IMR-90 (cell line): ENCODE measurements around the gene DHRS3. TPM values are rescaled to one million over a fixed set of nuclear protein-coding genes. Genes with fewer than 3 reads are reported as not detected.

Experiments
- ATAC-seq: fragments of 200-7000 bp; cut with Tn5 transposase; 2 replicates; pipeline ENCODE4 v1.9.1; 2020; ENCODE audit warnings: low read depth, mild to moderate bottlenecking, moderate library complexity
- BruUV-seq: library from RNA; stranded (reverse); fragments of 400-500 nt; replicated peaks from 2 replicates; lab custom pipeline; 2021; lab: Mats Ljungman, UMichigan
- CTCF ChIA-PET: fragments of 300-600 bp; formaldehyde crosslinking; extraction: SDS; loops from one replicate; lab custom pipeline; 2021; ENCODE audit warnings: antibody characterized with exemption; lab: Yijun Ruan, JAX
- POLR2A ChIA-PET: fragments of 300-600 bp; sonication (Branson Sonifier 250); formaldehyde crosslinking; loops from one replicate; lab custom pipeline; 2022; ENCODE audit warnings: antibody characterized with exemption; ENCODE audit not compliant: unreplicated experiment; lab: Charles Lee
- DNase-seq: peaks from one replicate; pipeline ENCODE4 v3.0.0; 2013
- H2AFZ ChIP-seq: replicated peaks from 2 replicates; pipeline ENCODE3; 2013; ENCODE audit warnings: low read length, mild to moderate bottlenecking; ENCODE audit not compliant: poor library complexity
- H2AK5ac ChIP-seq: 2 replicates; pipeline ENCODE4 v1.6.1; 2013; ENCODE audit warnings: low read depth, low read length, inconsistent platforms
- H2AK9ac ChIP-seq: replicated peaks from 2 replicates; pipeline ENCODE3; 2013; ENCODE audit warnings: mild to moderate bottlenecking, low read depth, low read length, moderate library complexity; ENCODE audit not compliant: poor library complexity
- H2BK120ac ChIP-seq: 2 replicates; pipeline ENCODE4 v1.6.1; 2013; ENCODE audit warnings: low read depth, low read length, inconsistent platforms
- H2BK15ac ChIP-seq: 3 replicates; pipeline ENCODE4 v1.6.1; 2013; ENCODE audit warnings: low read depth, low read length, inconsistent platforms
- H2BK20ac ChIP-seq: 2 replicates; pipeline ENCODE4 v1.6.1; 2013; ENCODE audit warnings: low read depth, mild to moderate bottlenecking, inconsistent platforms, low read length, moderate library complexity
- H2BK5ac ChIP-seq: 2 replicates; pipeline ENCODE4 v1.6.1; 2013; ENCODE audit warnings: mild to moderate bottlenecking, low read depth, low read length, inconsistent platforms; ENCODE audit not compliant: poor library complexity, severe bottlenecking
- H3K14ac ChIP-seq: replicated peaks from 2 replicates; pipeline ENCODE4 v1.6.1; 2013; ENCODE audit warnings: low read depth, low read length, inconsistent platforms
- H3K18ac ChIP-seq: 2 replicates; pipeline ENCODE4 v1.6.1; 2013; ENCODE audit warnings: low read depth, low read length, control low read depth
- H3K23ac ChIP-seq: 2 replicates; pipeline ENCODE4 v1.6.1; 2013; ENCODE audit warnings: low read depth, low read length, inconsistent platforms
- H3K27ac ChIP-seq: 2 replicates; pipeline ENCODE4 v1.5.1; 2013; ENCODE audit warnings: mild to moderate bottlenecking, control low read depth, low read length; ENCODE audit not compliant: insufficient read depth
- H3K27me3 ChIP-seq: 2 replicates; pipeline ENCODE4 v1.6.1; 2013; ENCODE audit warnings: low read length; ENCODE audit not compliant: control insufficient read depth, insufficient read depth
- H3K36me3 ChIP-seq: 2 replicates; pipeline ENCODE4 v1.6.1; 2013; ENCODE audit warnings: low read length, mixed read lengths; ENCODE audit not compliant: control insufficient read depth, insufficient read depth
- H3K4ac ChIP-seq: 2 replicates; pipeline ENCODE4 v1.6.1; 2013; ENCODE audit warnings: low read depth, low read length, inconsistent platforms
- H3K4me1 ChIP-seq: 2 replicates; pipeline ENCODE4 v1.6.1; 2013; ENCODE audit warnings: low read length, mixed read lengths; ENCODE audit not compliant: control insufficient read depth, insufficient read depth
- H3K4me2 ChIP-seq: 2 replicates; pipeline ENCODE4 v1.6.1; 2013; ENCODE audit warnings: low read depth, mild to moderate bottlenecking, control low read depth, low read length, moderate library complexity
- H3K4me3 ChIP-seq: 2 replicates; pipeline ENCODE4 v1.5.1; 2013; ENCODE audit warnings: low read depth, mild to moderate bottlenecking, control low read depth, low read length, moderate library complexity; ENCODE audit not compliant: insufficient read depth
- H3K56ac ChIP-seq: 2 replicates; pipeline ENCODE4 v1.6.1; 2013; ENCODE audit warnings: low read length, inconsistent platforms; ENCODE audit not compliant: insufficient read depth; ENCODE audit errors: extremely low read depth
- H3K79me1 ChIP-seq, 2 experiments: 2 replicates each; pipeline ENCODE4 v1.6.1; 2013; ENCODE audit warnings: low read length in 2 of 2, inconsistent platforms in 1 of 2, low read depth in 1 of 2
- H3K9ac ChIP-seq: 2 replicates; pipeline ENCODE4 v1.6.1; 2013; ENCODE audit warnings: low read depth, low read length, control low read depth
- H3K9me1 ChIP-seq: 2 replicates; pipeline ENCODE4 v1.6.1; 2013; ENCODE audit warnings: low read length, inconsistent platforms; ENCODE audit not compliant: insufficient read depth
- H3K9me3 ChIP-seq: 2 replicates; pipeline ENCODE4 v1.6.1; 2013; ENCODE audit warnings: low read length; ENCODE audit not compliant: control insufficient read depth, insufficient read depth
- H4K20me1 ChIP-seq: 2 replicates; pipeline ENCODE4 v1.6.1; 2013; ENCODE audit warnings: low read length, inconsistent platforms; ENCODE audit not compliant: insufficient read depth
- H4K5ac ChIP-seq: 2 replicates; pipeline ENCODE4 v1.6.1; 2013; ENCODE audit warnings: mild to moderate bottlenecking, low read depth, low read length, control low read depth
- H4K8ac ChIP-seq, 2 experiments: 2 replicates each; pipeline ENCODE4 v1.6.1; 2013; ENCODE audit warnings: low read depth in 2 of 2, low read length in 2 of 2, control low read depth in 1 of 2, inconsistent platforms in 1 of 2
- H4K91ac ChIP-seq: 2 replicates; pipeline ENCODE4 v1.6.1; 2013; ENCODE audit warnings: low read depth, low read length, inconsistent platforms; ENCODE audit not compliant: insufficient read depth
- BHLHE40 ChIP-seq: fragments of 150-350 bp; IDR thresholded peaks from 2 replicates; pipeline ENCODE4 v1.6.1; 2016; ENCODE audit warnings: mild to moderate bottlenecking, low read depth, low read length
- CEBPB ChIP-seq: IDR thresholded peaks from 2 replicates; pipeline ENCODE4 v1.6.1; 2012; ENCODE audit warnings: low read depth, low read length, improper control_type of control experiment
- CHD1 ChIP-seq: IDR thresholded peaks from 2 replicates; pipeline ENCODE4 v1.6.1; 2012; ENCODE audit warnings: low read depth, low read length, improper control_type of control experiment
- MAFK ChIP-seq: IDR thresholded peaks from 2 replicates; pipeline ENCODE4 v1.6.1; 2012; ENCODE audit warnings: low read depth, low read length, improper control_type of control experiment
- MAZ ChIP-seq: IDR thresholded peaks from 2 replicates; pipeline ENCODE4 v1.6.1; 2012; ENCODE audit warnings: low read depth, mild to moderate bottlenecking, low read length, improper control_type of control experiment, moderate library complexity, borderline replicate concordance
- MXI1 ChIP-seq: IDR thresholded peaks from 2 replicates; pipeline ENCODE4 v1.6.1; 2012; ENCODE audit warnings: low read depth, mild to moderate bottlenecking, low read length, moderate library complexity, borderline replicate concordance
- POLR2A ChIP-seq: IDR thresholded peaks from 2 replicates; pipeline ENCODE4 v1.6.1; 2012; ENCODE audit warnings: mild to moderate bottlenecking, low read depth, low read length
- RFX5 ChIP-seq: IDR thresholded peaks from 2 replicates; pipeline ENCODE4 v1.8.0; 2012; ENCODE audit warnings: low read depth, mild to moderate bottlenecking, low read length, moderate library complexity
- WGBS, 2 experiments: methylation state at CpG; one replicate each; pipeline versions ENCODE4 v1.1.5 to v1.1.7; 2013; ENCODE audit warnings: missing lambda C conversion rate in 2 of 2; ENCODE audit not compliant: insufficient read length in 1 of 2; ENCODE audit errors: extremely low coverage in 2 of 2; 5-methylcytosine and 5-hydroxymethylcytosine counted together
- dilution Hi-C: fragments of 300-500 bp; cut with HindIII; formaldehyde crosslinking; loops from one replicate; pipeline ENCODE4 v1.14.3; 2018; ENCODE audit warnings: low sequenced_read_pairs; ENCODE audit not compliant: unreplicated experiment
- in situ Hi-C: fragments of 300-500 bp; cut with MboI; formaldehyde crosslinking; loops from 3 replicates; pipeline ENCODE4 v1.14.3; 2019; ENCODE audit warnings: low sequenced_read_pairs, inconsistent platforms, mixed read lengths
- intact Hi-C: fragments of 100-400 bp; cut with micrococcal nuclease; formaldehyde crosslinking; loops from 2 replicates; pipeline ENCODE4 v1.10.0; 2022
- polyA plus RNA-seq, 3 experiments: library from polyadenylated mRNA; depleted of rRNA; stranded (reverse); fragments of >200 nt; gene quantifications; 2 replicates each; pipeline ENCODE4 v1.2.3, GENCODE V29; 2012; ENCODE audit warnings: low replicate concordance in 1 of 3
- total RNA-seq: library from RNA; depleted of rRNA; stranded (reverse); fragments of >200 nt; gene quantifications from 2 replicates; pipeline ENCODE4 v1.2.3, GENCODE V29; 2012
- TF ChIP-seq, protein P1 (sequence below): conservative IDR thresholded peaks from 2 replicates; pipeline ENCODE4 v1.5.1; 2012; ENCODE audit warnings: mild to moderate bottlenecking, low read depth, low read length, improper control_type of control experiment
- TF ChIP-seq, protein P2 (sequence below): fragments of 150-350 bp; IDR thresholded peaks from 2 replicates; pipeline ENCODE4 v1.6.1; 2017; ENCODE audit warnings: mild to moderate bottlenecking, antibody characterized with exemption, low read length, low read depth

DHRS3 gene
- total and polyA plus RNA-seq, 2 of the 4 experiments (the other 2 are of a cell fraction): 11.2 to 14.5 TPM

DNA sequence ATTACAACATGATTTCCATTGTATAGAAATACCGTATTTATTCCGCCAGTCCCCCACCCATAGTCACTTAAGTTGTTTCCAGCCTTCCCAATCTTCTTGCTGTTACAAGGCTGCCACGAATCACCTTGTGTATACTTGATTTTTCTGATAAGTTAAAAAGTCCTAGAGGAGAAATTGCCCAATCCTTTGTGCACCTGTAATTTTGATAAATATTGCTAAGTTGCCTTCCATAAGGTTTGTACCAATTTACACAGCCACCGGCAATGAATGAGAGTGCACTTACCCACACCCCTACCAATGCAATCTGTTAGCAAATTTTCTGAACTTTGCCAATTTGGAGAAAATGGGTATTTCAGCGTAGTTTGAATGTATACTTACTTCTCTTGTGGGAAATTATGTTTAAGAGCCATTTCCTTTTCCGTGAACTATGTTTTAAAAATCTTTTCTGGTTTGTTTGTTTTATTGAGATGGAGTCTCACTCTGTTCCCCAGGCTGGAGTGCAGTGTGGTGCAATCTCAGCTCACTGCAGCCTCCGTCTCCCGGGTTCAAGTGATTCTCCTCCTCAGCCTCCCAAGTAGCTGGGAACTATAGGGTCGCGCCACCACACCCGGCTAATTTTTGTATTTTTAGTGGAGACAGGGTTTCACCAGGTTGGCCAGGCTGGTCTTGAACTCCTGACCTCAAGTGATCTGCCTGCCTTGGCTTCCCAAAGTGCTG is 87.4 kb downstream of the DHRS3 start:
- H3K4me2 ChIP-seq: no peak overlapping the region
- H2BK5ac ChIP-seq: no peak overlapping the region
- no peak overlapping the region for H3K18ac ChIP-seq
- CTCF ChIA-PET: no interaction called here
- BruUV-seq: no TSS peak
- H3K9me3 ChIP-seq: no peaks in the 10 kb centered on the region
- POLR2A ChIA-PET: no interaction called here
- H4K20me1 ChIP-seq: no peaks in the 10 kb centered on the region
- H3K56ac ChIP-seq: no peak overlapping the region
- no peak overlapping the region for H2BK120ac ChIP-seq
- H2AFZ ChIP-seq: no peak overlapping the region
- H2BK20ac ChIP-seq: no peak overlapping the region
- no peaks in the 10 kb centered on the region for H3K36me3 ChIP-seq
- no peak overlapping the region for H3K4me3 ChIP-seq
- no peak overlapping the region for H2BK15ac ChIP-seq
- no peak overlapping the region for H4K8ac ChIP-seq
- no peak overlapping the region for H2AK9ac ChIP-seq
- no peaks in the 10 kb centered on the region for H3K27me3 ChIP-seq
- dilution Hi-C loops: no loop called here
- TF ChIP-seq CHD1: no peak
- no peak for TF ChIP-seq CEBPB
- TF ChIP-seq BHLHE40: no peak
- TF ChIP-seq MAZ: no peak
- TF ChIP-seq, protein P1, sequence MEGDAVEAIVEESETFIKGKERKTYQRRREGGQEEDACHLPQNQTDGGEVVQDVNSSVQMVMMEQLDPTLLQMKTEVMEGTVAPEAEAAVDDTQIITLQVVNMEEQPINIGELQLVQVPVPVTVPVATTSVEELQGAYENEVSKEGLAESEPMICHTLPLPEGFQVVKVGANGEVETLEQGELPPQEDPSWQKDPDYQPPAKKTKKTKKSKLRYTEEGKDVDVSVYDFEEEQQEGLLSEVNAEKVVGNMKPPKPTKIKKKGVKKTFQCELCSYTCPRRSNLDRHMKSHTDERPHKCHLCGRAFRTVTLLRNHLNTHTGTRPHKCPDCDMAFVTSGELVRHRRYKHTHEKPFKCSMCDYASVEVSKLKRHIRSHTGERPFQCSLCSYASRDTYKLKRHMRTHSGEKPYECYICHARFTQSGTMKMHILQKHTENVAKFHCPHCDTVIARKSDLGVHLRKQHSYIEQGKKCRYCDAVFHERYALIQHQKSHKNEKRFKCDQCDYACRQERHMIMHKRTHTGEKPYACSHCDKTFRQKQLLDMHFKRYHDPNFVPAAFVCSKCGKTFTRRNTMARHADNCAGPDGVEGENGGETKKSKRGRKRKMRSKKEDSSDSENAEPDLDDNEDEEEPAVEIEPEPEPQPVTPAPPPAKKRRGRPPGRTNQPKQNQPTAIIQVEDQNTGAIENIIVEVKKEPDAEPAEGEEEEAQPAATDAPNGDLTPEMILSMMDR: no peak
- TF ChIP-seq, protein P2, sequence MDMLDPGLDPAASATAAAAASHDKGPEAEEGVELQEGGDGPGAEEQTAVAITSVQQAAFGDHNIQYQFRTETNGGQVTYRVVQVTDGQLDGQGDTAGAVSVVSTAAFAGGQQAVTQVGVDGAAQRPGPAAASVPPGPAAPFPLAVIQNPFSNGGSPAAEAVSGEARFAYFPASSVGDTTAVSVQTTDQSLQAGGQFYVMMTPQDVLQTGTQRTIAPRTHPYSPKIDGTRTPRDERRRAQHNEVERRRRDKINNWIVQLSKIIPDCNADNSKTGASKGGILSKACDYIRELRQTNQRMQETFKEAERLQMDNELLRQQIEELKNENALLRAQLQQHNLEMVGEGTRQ: no peak
- no peak for TF ChIP-seq POLR2A
- no peak for TF ChIP-seq MXI1
- TF ChIP-seq RFX5: no peak
- TF ChIP-seq MAFK: no peak
- WGBS, 2 experiments: 94% methylated on average over 3 of the region's 11 CpGs; no CpG with 5 or more reads in 1 of the 2 experiments
- no peak overlapping the region for H4K5ac ChIP-seq
- no peak overlapping the region for H4K91ac ChIP-seq
- ATAC-seq (no peak), DNase-seq (no peak)
- 0 out of 2 replicates have a peak, but pooled peaks cover 4% of the 10 kb centered on the region for H3K9me1 ChIP-seq
- no peak overlapping the region for H3K9ac ChIP-seq
- H2AK5ac ChIP-seq: no peak overlapping the region
- no peak overlapping the region for H3K14ac ChIP-seq
- intact Hi-C loops: no loop called here
- in situ Hi-C loops: no loop called here
- H3K4me1 ChIP-seq: peaks cover 6% of the 10 kb centered on the region
- no peak overlapping the region for H3K4ac ChIP-seq
- no peak overlapping the region for H3K27ac ChIP-seq
- H3K23ac ChIP-seq: no peak overlapping the region
- no peaks in the 10 kb centered on the region for H3K79me1 ChIP-seq
